ENCODE results near the gene CARD8.

CARD8 gene

DNA sequence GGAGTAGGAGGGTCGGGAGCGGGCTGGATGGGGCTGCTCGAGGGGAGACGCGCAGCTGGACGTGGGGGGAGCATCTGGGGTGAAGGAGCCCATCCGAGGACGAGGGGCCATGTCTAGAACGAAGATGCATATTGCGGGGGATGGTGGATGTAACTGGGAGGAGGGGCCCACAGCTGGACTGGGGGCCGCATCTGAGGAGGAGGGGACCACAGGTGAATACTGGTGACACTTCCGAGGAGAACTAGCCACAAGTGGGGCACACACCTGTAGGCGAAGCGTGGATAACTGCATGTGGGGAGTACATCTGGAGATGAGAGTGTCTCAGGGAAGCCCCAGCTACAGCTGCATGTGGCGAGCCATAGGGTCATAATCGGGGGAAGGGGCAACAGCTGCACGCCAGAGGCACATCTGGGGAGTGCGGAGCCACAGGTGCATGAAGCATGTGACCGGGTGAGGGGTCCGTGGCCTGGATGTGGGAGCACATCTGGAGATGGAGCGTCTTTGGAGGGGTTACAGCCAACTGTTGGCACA, 84.8 kb downstream of the CARD8 start:
- no peak for DNase-seq (ENCODE audit: low read depth)

DNA sequence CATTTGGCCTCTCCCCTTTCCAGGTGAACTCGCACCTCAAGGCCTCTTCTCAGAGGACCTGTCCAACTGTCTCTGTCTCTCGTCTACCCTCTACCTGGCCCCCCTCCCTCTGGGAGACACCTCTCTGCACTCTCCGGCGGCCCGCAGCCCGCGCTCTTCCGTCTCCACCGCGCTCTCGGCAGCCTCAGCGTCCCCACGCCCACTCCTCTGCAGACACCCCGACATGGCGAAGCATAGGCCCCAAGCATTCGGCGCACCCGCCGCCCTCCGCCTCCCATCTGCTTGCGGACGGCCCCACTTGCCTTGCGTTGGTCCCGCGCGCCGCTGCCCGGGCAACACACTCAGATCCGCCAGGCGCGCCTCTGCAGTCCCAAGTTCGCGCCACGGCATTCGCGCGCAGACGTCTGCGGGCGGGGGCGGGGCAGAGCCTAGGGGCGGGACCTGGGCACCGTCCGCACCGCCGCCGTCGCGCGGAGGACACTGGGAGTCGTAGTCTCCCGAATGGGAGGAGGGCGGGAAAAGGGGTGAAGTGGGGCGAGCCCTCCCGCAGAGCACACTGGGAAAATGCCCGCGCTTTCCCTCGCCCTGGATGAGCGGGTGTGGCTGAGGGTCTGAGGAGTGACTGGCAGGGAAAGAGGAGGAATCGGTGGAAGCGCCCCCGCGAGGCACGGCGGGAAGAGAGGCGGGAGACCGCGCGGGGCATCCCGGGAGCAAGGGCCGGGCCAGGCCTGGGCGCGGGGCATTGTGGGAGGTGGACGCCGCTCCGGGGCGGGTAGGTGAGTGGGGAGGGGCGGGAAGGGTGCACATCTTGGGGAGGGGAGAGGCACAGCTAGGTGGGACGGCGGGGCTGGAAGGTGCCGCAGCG, 85.5 kb downstream of the CARD8 start, which contains the start of the genes LIG1 and ZSWIM9:
LIG1 (minus strand) TSS at position 406 of the 865 bp plus-strand sequence. CDS start 4,778 bp downstream, outside the sequence.
ZSWIM9 (plus strand) TSS at position 742 of the 865 bp plus-strand sequence. CDS start 1,123 bp downstream, outside the sequence.
- peak; percentile 84 for DNase-seq (ENCODE audit: low read depth)

DNA sequence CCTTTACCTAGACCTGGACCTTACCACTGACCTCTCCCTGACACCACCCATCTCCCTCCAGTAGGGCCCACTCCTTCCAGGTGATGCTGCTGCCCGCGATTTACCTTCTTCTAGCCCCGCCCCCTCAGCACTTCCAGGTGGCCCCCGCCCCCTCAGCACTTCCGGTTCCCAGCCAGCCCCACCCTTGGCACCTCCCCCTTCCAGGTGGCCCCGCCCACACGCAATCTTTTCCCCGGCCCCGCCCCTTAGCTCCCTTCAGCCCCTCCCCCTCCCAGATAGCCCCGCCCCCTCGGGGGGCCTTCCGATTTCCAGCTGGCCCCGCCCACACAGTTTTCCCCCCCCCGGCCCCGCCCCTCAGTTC, 86.2 kb downstream of the CARD8 start:
- peak; percentile 89 for DNase-seq (ENCODE audit: low read depth)

DNA sequence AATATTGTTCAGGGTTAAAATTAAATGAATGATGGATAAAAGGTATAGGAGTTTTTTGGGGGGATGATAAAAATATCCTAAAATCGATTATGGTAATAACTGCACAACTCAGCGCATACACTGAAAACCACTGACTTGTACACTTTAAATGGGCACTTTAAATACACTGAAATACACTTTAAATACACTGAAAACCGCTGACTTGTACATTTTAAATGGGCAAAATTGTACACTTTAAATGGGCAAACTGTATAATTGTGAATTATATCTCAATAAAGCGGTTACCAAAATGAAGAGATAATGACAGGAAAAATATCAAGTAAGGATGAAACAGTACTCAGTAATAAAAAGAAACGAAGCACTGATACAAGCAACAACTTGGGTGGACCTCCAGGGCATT, 87.0 kb downstream of the CARD8 start:
- no peak for DNase-seq (ENCODE audit: low read depth)

DNA sequence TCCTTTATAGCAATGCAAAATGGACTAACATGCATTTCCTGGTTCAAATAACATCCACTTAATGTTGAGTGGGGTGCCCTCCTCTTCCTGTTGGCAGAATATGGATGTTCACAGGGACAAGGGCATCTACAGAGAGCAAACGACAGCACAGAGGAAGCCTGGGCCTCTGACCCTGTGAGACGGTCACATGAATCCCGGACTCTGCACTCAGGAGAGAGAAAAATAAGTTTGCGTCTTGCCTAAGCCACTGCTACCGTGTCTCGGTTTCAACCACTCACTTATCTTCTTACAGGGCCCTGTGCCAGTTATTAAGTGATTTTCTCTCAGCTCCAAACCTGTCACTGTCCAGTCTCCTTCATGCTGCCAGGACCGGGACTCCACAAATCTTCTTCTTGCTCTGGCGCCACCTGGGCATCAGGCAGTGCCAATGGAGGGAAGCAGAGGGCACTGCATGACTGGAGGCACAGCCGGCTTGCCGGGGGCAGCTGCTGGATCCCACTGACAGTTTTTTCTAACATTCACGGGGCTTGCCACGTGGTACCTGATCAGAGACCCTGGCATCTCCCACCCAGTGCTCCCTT, 97.4 kb downstream of the CARD8 start:
- DNase-seq (ENCODE audit: low read depth), result no peak

Data from T-helper 22 cell (primary cell).